CD14-positive monocyte (primary cell): Measurements from ENCODE around the gene MAK. TPM values are rescaled to one million over a fixed set of nuclear protein-coding genes. Genes with fewer than 3 reads are reported as not detected.

ENCODE experiments used
- DNase-seq, 3 donors: peaks; one replicate each; pipeline ENCODE4 v3.0.0-alpha.2; 2011 to 2022
- H2AFZ ChIP-seq: 2 replicates; pipeline ENCODE4 v1.6.0; 2012; ENCODE audit warnings: mild to moderate bottlenecking, low read depth, low read length, inconsistent platforms; ENCODE audit not compliant: insufficient read depth, poor library complexity, severe bottlenecking
- H3K27ac ChIP-seq, 2 donors: 1 replicate in 1 of 2; 2 replicates in 1 of 2; pipeline ENCODE4 v1.5.1; 2012 to 2013; ENCODE audit warnings: low read length in 2 of 2, control low read depth in 1 of 2, inconsistent platforms in 1 of 2, low read depth in 1 of 2, mild to moderate bottlenecking in 1 of 2
- H3K27me3 ChIP-seq, 2 donors: one replicate each; pipeline versions ENCODE4 v1.6.0 to v1.6.1; 2011 to 2013; ENCODE audit warnings: low read length in 2 of 2; ENCODE audit not compliant: control insufficient read depth in 2 of 2, insufficient read depth in 2 of 2
- H3K36me3 ChIP-seq, 2 donors: replicated peaks in 1 of 2; 1 replicate in 1 of 2; 2 replicates in 1 of 2; pipeline versions ENCODE4 v1.5.1 to v1.6.1; 2012 to 2013; ENCODE audit warnings: low read length in 2 of 2, control low read depth in 1 of 2, inconsistent platforms in 1 of 2, mild to moderate bottlenecking in 1 of 2; ENCODE audit not compliant: insufficient read depth in 2 of 2, control insufficient read depth in 1 of 2
- H3K4me1 ChIP-seq, 2 donors: 1 replicate in 1 of 2; 2 replicates in 1 of 2; pipeline versions ENCODE4 v1.5.1 to v1.6.1; 2012 to 2013; ENCODE audit warnings: low read length in 2 of 2, control low read depth in 1 of 2, inconsistent platforms in 1 of 2, mild to moderate bottlenecking in 1 of 2, moderate library complexity in 1 of 2; ENCODE audit not compliant: insufficient read depth in 2 of 2, control insufficient read depth in 1 of 2
- H3K4me2 ChIP-seq: replicated peaks from 2 replicates; pipeline ENCODE3; 2012; ENCODE audit warnings: low read length, moderate library complexity, mild to moderate bottlenecking; ENCODE audit not compliant: poor library complexity, severe bottlenecking; ENCODE audit errors: extremely low read depth
- H3K4me3 ChIP-seq, 3 experiments: fragments of 200-600 bp in 1 of 3; sonication (generic) in 1 of 3; replicated peaks in 1 of 3; 1 replicate in 2 of 3; 2 replicates in 1 of 3; pipeline ENCODE4 v1.5.1; 2011 to 2013; ENCODE audit warnings: low read length in 3 of 3, mild to moderate bottlenecking in 3 of 3, control low read depth in 2 of 3, low read depth in 2 of 3, inconsistent platforms in 1 of 3, moderate library complexity in 1 of 3
- H3K79me2 ChIP-seq: 2 replicates; pipeline ENCODE4 v1.6.0; 2012; ENCODE audit warnings: mild to moderate bottlenecking, control low read depth, inconsistent platforms, low read length, moderate library complexity; ENCODE audit not compliant: insufficient read depth
- H3K9ac ChIP-seq: 2 replicates; pipeline ENCODE4 v1.6.0; 2017; ENCODE audit warnings: low read length, mild to moderate bottlenecking; ENCODE audit not compliant: insufficient read depth, poor library complexity, severe bottlenecking
- H3K9me3 ChIP-seq, 2 donors: replicated peaks in 1 of 2; 1 replicate in 1 of 2; 2 replicates in 1 of 2; pipeline versions ENCODE4 v1.5.1 to v1.6.1; 2012 to 2013; ENCODE audit warnings: low read length in 2 of 2, control low read depth in 1 of 2; ENCODE audit not compliant: control insufficient read depth in 1 of 2, insufficient read depth in 1 of 2
- H4K20me1 ChIP-seq: 2 replicates; pipeline ENCODE4 v1.6.0; 2012; ENCODE audit warnings: mild to moderate bottlenecking, low read length, control low read depth, moderate library complexity; ENCODE audit not compliant: insufficient read depth
- H3K27ac Mint-ChIP-seq, 7 donors: one replicate each; pipeline ENCODE4 v1.8.0; 2020; ENCODE audit warnings: mild to moderate bottlenecking in 7 of 7, mixed read lengths in 7 of 7, moderate library complexity in 6 of 7, inconsistent platforms in 2 of 7
- H3K27me3 Mint-ChIP-seq, 3 donors: one replicate each; pipeline ENCODE4 v1.8.0; 2021 to 2022; ENCODE audit warnings: low read depth in 3 of 3, mild to moderate bottlenecking in 3 of 3, mixed read lengths in 3 of 3, moderate library complexity in 3 of 3, inconsistent platforms in 1 of 3
- H3K36me3 Mint-ChIP-seq, 2 donors: one replicate each; pipeline ENCODE4 v1.8.0; 2020; ENCODE audit warnings: mixed read lengths in 2 of 2, inconsistent platforms in 1 of 2, mild to moderate bottlenecking in 1 of 2
- H3K4me1 Mint-ChIP-seq: one replicate; pipeline ENCODE4 v1.8.0; 2020; ENCODE audit warnings: mild to moderate bottlenecking, mixed read lengths
- H3K4me3 Mint-ChIP-seq, 2 donors: one replicate each; pipeline ENCODE4 v1.8.0; 2020; ENCODE audit warnings: mild to moderate bottlenecking in 2 of 2, mixed read lengths in 2 of 2, moderate library complexity in 1 of 2
- H3K9me3 Mint-ChIP-seq, 7 donors: one replicate each; pipeline ENCODE4 v1.8.0; 2020 to 2022; ENCODE audit warnings: mixed read lengths in 7 of 7, mild to moderate bottlenecking in 6 of 7, moderate library complexity in 6 of 7, inconsistent platforms in 2 of 7
- CTCF ChIP-seq: fragments of 200-600 bp; IDR thresholded peaks from one replicate; pipeline ENCODE4 v1.8.0; 2022; ENCODE audit warnings: antibody characterized with exemption, mild to moderate bottlenecking
- WGBS: methylation state at CpG from one replicate; pipeline ENCODE4 v1.1.5; 2013; ENCODE audit warnings: missing lambda C conversion rate; ENCODE audit not compliant: insufficient coverage; 5-methylcytosine and 5-hydroxymethylcytosine counted together
- intact Hi-C, 2 donors: fragments of 100-400 bp; cut with micrococcal nuclease; formaldehyde crosslinking; loops; one replicate each; pipeline versions ENCODE4 v1.15.0 to v1.15.1; 2023
- polyA plus RNA-seq, 3 donors: library from polyadenylated mRNA; depleted of rRNA in 1 of 3; unstranded in 2 of 3; stranded (reverse) in 1 of 3; fragments of 300-500 nt in 2 of 3; fragments of >200 nt in 1 of 3; fragmentation: Illumina TruSeq in 2 of 3; gene quantifications; 1 replicate in 2 of 3; 2 replicates in 1 of 3; pipeline ENCODE4 v1.2.3, GENCODE V29; 2012 to 2021

Gene MAK
- polyA plus RNA-seq, 3 donors = 0.68 to 1.4 (median 0.76) TPM

DNA sequence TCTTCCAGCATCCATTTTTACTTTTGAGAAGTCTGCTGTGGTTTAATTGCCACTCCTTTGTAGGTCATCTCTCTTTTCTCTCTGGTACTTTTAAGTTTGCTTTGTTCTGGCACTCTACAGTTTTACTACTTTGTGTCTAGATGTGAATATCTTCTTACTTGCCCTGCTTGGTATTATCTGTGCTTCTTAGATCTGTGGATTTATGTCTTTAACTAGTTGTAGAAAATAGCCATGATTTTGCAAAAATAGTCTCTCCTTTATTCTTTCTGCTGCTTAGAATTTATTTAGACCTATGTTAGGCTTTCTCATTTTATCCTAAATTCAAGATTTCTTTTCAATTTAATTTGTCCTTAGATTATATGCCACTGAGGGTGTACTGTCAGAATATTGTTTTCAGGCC lies 5.2 kb upstream of the MAK start:
- H3K79me2 ChIP-seq = no peaks in the 10 kb centered on the region
- no peak overlapping the region for H3K4me2 ChIP-seq
- H3K27ac ChIP-seq = no peak overlapping the region
- peaks cover 7 to 15% of the 10 kb centered on the region in 2 donors for H3K27me3 ChIP-seq
- H3K4me3 Mint-ChIP-seq = no peak overlapping the region
- H3K9me3 Mint-ChIP-seq = peaks cover 0 to 6% (median 0%) of the 10 kb centered on the region in 7 donors
- no peaks in the 10 kb centered on the region for H3K9me3 ChIP-seq
- H3K4me1 Mint-ChIP-seq = peaks cover 7% of the 10 kb centered on the region
- H3K4me3 ChIP-seq = no peak overlapping the region
- peaks cover 8 to 10% of the 10 kb centered on the region in 2 donors for H3K4me1 ChIP-seq
- H3K36me3 Mint-ChIP-seq = no peaks in the 10 kb centered on the region
- no peak overlapping the region for H3K27ac Mint-ChIP-seq
- H3K9ac ChIP-seq = no peak overlapping the region
- no peak overlapping the region for H2AFZ ChIP-seq
- no peak for DNase-seq
- H3K36me3 ChIP-seq = no peaks in the 10 kb centered on the region
- peaks cover 21 to 30% (median 25%) of the 10 kb centered on the region in 3 donors for H3K27me3 Mint-ChIP-seq
- no peaks in the 10 kb centered on the region for H4K20me1 ChIP-seq
- TF ChIP-seq CTCF = no peak
- intact Hi-C loops = loop anchor here in 1 of 2 donors (10.0 kb wide), 1 partner anchor 731 kb away; no protein-coding TSS in a partner anchor

GRCh38 chr6:10838794-10839333 lies 525 bp upstream of the MAK start:
- Mint-ChIP-seq H3K4me3 (peak overlapping the region; percentile 83 to 94), H3K27me3 (peaks cover 46 to 66% (median 51%) of the 10 kb centered on the region in 3 donors), H3K36me3 (peaks cover 0 to 6% of the 10 kb centered on the region in 2 donors), H3K9me3 (peaks cover 0 to 20% (median 6%) of the 10 kb centered on the region in 7 donors), H3K4me1 (peaks cover 20% of the 10 kb centered on the region), H3K27ac (peak overlapping the region; percentile 92 to 98 (median 94))
- peak overlapping the region; percentile 92 for H3K4me2 ChIP-seq
- peak overlapping the region; percentile 72 to 81 (median 76) for H3K4me3 ChIP-seq
- peaks cover 30 to 45% of the 10 kb centered on the region in 2 donors for H3K27me3 ChIP-seq
- H3K9ac ChIP-seq = peak overlapping the region; percentile 75
- H3K4me1 ChIP-seq = peaks cover 20 to 26% of the 10 kb centered on the region in 2 donors
- peak overlapping the region; percentile 73 for H2AFZ ChIP-seq
- TF ChIP-seq CTCF = no peak
- WGBS = 64% methylated on average over 8 of the region's 8 CpGs
- peaks cover 3 to 5% of the 10 kb centered on the region in 2 donors for H3K9me3 ChIP-seq
- no peaks in the 10 kb centered on the region for H4K20me1 ChIP-seq
- intact Hi-C loops = no loop called here
- DNase-seq = peak in 2 of 3 donors; percentile 70 to 75
- H3K79me2 ChIP-seq = no peaks in the 10 kb centered on the region
- H3K27ac ChIP-seq = peak overlapping the region; percentile 49 to 86
- H3K36me3 ChIP-seq = no peaks in the 10 kb centered on the region
